ENCODE results near the gene OSBP. TPM values are rescaled to one million over a fixed set of nuclear protein-coding genes. Genes with fewer than 3 reads are reported as not detected.

Gene OSBP
- total RNA-seq, 1 experiment from 2014 or later: 58.6 TPM

DNA sequence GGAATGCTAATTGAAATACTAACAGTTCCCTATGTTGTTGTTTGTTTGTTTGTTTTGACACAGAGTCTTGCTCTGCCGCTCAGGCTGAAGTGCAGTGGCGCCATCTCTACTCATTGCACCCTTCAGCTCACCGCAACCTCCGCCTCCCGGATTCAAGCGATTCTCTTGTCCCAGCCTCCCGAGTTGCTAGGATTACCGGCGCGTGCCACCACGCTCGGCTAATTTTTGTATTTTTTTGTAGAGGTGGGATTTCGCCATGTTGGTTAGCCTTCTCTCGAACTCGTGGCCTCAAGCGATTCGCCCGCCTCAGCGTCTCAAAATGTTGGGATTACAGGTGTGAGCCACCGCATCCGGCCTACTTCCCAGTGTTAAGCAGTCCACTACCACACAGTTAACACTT, 62.3 kb downstream of the OSBP start:
- DNase-seq: no peak
- CTCF ChIA-PET: no interaction called here
- Mint-ChIP-seq H3K9me3 (ENCODE audit: low read depth, unreplicated experiment) (no peaks in the 10 kb centered on the region), H3K27ac (ENCODE audit: unreplicated experiment) (no peak overlapping the region), H3K27me3 (ENCODE audit: unreplicated experiment) (peaks cover 8% of the 10 kb centered on the region), H3K4me3 (ENCODE audit: low read depth, unreplicated experiment) (no peak overlapping the region), H3K4me1 (ENCODE audit: low read depth, unreplicated experiment) (peaks cover 37% of the 10 kb centered on the region), H3K36me3 (ENCODE audit: insufficient read depth, unreplicated experiment) (peaks cover 46% of the 10 kb centered on the region)
- TF ChIP-seq CTCF (IDR thresholded peaks at IDR 0.05; ENCODE audit: unreplicated experiment): no peak
- intact Hi-C loops (cut with micrococcal nuclease; ENCODE audit: unreplicated experiment): no loop called here
- BruUV-seq (replicated peaks): no TSS peak

DNA sequence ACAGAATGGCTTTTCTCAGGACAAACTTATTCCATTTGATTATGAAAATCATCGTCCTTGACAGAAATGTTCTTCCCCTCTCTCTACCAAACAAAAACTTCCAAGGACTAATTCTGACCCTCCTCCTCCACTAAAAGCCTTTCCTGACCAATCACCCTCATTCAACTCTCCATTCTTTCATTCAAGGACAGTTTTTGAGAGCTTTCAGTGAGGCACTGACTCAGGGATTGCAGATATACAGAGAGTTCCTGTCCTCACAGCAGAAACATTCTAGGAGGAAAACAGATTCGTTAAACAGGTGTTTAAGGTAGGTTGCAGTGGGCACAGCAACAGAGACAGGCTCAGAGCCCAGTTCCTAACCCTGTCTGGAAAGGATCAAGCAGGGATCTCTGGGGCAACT, 62.7 kb downstream of the OSBP start:
- Mint-ChIP-seq H3K9me3 (ENCODE audit: low read depth, unreplicated experiment) (no peaks in the 10 kb centered on the region), H3K4me3 (ENCODE audit: low read depth, unreplicated experiment) (no peak overlapping the region), H3K27ac (ENCODE audit: unreplicated experiment) (no peak overlapping the region), H3K27me3 (ENCODE audit: unreplicated experiment) (peaks cover 8% of the 10 kb centered on the region), H3K4me1 (ENCODE audit: low read depth, unreplicated experiment) (peaks cover 40% of the 10 kb centered on the region), H3K36me3 (ENCODE audit: insufficient read depth, unreplicated experiment) (peaks cover 46% of the 10 kb centered on the region)
- no TSS peak for BruUV-seq (replicated peaks)
- CTCF ChIA-PET: no interaction called here
- intact Hi-C loops (cut with micrococcal nuclease; ENCODE audit: unreplicated experiment): no loop called here
- DNase-seq: no peak
- TF ChIP-seq CTCF (IDR thresholded peaks at IDR 0.05; ENCODE audit: unreplicated experiment): no peak

DNA sequence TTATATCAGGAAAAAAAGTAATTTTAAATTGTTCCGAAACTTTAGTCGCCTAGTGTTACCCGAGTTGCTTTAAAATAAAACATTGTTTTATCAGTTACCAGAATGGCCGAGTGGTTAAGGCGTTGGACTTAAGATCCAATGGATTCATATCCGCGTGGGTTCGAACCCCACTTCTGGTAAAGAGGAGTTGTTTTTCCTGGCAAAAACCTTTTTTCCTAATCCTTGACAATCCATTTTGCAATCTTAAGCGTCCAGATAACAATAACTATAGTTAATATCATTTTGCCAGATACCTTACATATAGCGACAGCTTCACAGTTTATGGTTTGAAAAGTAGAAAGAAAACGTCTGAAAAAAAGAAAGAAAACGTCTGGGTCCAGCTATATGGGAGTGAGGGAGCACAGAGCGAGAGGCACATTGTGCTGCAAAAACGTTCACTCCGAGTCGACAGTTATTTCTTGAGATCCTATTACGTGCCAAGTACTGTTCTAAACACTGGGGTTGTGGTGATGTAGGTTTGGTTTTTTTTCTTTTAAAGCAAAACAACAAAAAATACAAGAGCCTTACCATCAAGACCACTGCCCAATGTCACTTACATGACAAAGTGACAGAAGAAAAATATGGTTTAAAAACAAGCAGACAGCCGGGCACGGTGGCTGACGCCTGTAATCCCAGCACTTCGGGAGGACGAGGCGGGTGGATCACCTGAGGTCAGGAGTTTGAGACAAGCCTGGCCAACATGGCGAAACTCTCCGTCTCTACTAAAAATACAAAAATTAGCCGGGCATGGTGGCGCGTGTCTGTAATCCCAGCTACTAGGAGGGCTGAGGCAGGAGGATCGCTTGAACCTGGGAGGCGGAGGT, 63.7 kb downstream of the OSBP start:
- H3K4me1 Mint-ChIP-seq (ENCODE audit: low read depth, unreplicated experiment): peaks cover 42% of the 10 kb centered on the region
- H3K36me3 Mint-ChIP-seq (ENCODE audit: insufficient read depth, unreplicated experiment): peaks cover 38% of the 10 kb centered on the region
- H3K4me3 Mint-ChIP-seq (ENCODE audit: low read depth, unreplicated experiment): peak overlapping the region; percentile 69
- TF ChIP-seq CTCF (IDR thresholded peaks at IDR 0.05; ENCODE audit: unreplicated experiment): no peak
- peaks cover 8% of the 10 kb centered on the region for H3K27me3 Mint-ChIP-seq (ENCODE audit: unreplicated experiment)
- DNase-seq: no peak
- CTCF ChIA-PET: no interaction called here
- H3K27ac Mint-ChIP-seq (ENCODE audit: unreplicated experiment): no peak overlapping the region
- no peaks in the 10 kb centered on the region for H3K9me3 Mint-ChIP-seq (ENCODE audit: low read depth, unreplicated experiment)
- BruUV-seq (replicated peaks): no TSS peak
- intact Hi-C loops (cut with micrococcal nuclease; ENCODE audit: unreplicated experiment): no loop called here

DNA sequence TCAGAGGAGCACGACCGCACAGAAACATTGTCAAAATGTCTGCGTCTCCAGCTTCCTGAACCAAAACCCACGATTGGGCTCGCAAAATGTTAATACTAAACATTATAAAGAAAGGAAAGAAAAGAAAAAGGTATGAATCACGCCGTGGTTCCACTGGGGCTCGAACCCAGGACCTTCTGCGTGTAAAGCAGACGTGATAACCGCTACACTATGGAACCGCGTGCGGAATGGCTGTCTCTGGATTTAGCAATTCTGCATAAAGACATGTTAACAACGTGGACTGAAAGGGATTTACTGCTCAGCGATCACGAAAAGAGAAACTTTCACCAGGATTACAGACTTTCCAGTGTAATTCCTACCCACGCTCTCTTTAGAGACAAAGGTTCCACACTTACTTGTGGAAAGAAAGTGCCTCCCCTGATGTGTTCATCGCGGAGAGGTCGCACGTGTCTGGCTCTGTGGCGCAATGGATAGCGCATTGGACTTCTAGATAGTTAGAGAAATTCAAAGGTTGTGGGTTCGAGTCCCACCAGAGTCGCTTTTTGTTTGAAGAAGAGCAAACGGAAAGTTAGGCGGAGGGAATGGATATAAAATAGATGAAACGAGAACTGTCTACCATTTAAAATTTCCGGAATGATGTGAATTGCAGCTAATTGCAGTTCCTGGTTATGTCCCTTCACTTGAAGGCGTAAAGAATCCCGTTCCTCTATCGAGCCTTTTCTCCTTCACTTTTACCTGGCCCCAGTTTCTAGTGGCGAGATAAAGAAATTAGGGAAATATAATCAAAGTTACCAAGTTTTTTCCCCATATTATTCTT, 64.5 kb downstream of the OSBP start:
- intact Hi-C loops (cut with micrococcal nuclease; ENCODE audit: unreplicated experiment): no loop called here
- CTCF ChIA-PET: interaction anchor here (0.6 to 1.3 kb wide), 2 partner anchors 14 to 201 kb away, joined by 4 to 5 read pairs; no protein-coding TSS in a partner anchor

More for the DNA sequence above, 64.5 kb downstream of the OSBP start:
- peaks cover 31% of the 10 kb centered on the region for H3K36me3 Mint-ChIP-seq (ENCODE audit: insufficient read depth, unreplicated experiment)
- no TSS peak for BruUV-seq (replicated peaks)
- peak overlapping the region; percentile 100 for H3K27ac Mint-ChIP-seq (ENCODE audit: unreplicated experiment)
- H3K4me1 Mint-ChIP-seq (ENCODE audit: low read depth, unreplicated experiment): peaks cover 40% of the 10 kb centered on the region
- H3K9me3 Mint-ChIP-seq (ENCODE audit: low read depth, unreplicated experiment): no peaks in the 10 kb centered on the region
- H3K27me3 Mint-ChIP-seq (ENCODE audit: unreplicated experiment): peaks cover 8% of the 10 kb centered on the region
- peak overlapping the region; percentile 69 for H3K4me3 Mint-ChIP-seq (ENCODE audit: low read depth, unreplicated experiment)
- TF ChIP-seq CTCF (IDR thresholded peaks at IDR 0.05; ENCODE audit: unreplicated experiment): no peak
- peak; percentile 75 for DNase-seq
